Subcutaneous adipose tissue (tissue), 4 donors: ENCODE data around the gene GPR39. TPM values are rescaled to one million over a fixed set of nuclear protein-coding genes. Genes with fewer than 3 reads are reported as not detected.

Experiments
- total RNA-seq, 4 donors: library from RNA; depleted of rRNA; stranded (reverse); fragments of >200 nt; gene quantifications; one replicate each; pipeline ENCODE4 v1.1.0, GENCODE V29; 2016
- TF ChIP-seq, protein P1 (sequence below): fragments of 450-650 bp; IDR thresholded peaks from one replicate; pipeline ENCODE4 v1.5.1; 2016; ENCODE audit warnings: low read depth, mild to moderate bottlenecking, control low read depth, antibody characterized with exemption, moderate library complexity

GPR39 gene
- total RNA-seq, 4 donors from 2014 or later: 0.34 to 1.5 (median 0.66) TPM; not detected in 1

DNA sequence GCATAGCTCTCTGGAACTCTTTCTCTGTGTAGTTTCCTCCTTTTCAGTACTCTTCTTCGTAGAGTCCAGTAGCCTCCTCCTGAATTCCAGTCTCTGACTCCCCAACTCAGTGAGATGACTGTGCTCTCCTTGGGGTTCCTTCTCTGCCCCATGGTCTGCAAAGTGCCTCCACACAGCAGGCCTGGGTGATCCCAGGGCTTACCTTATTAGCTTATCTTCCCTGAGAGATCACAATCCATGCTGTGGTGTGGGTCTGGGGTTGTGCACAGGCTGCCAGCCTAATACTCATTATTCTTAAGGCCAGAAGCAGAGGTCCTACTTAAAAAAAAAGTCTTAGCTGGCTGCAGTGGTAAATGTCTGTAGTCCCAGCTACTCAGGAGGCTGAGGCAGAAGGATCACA lies 4.6 kb upstream of the GPR39 start:
- TF ChIP-seq, protein P1, sequence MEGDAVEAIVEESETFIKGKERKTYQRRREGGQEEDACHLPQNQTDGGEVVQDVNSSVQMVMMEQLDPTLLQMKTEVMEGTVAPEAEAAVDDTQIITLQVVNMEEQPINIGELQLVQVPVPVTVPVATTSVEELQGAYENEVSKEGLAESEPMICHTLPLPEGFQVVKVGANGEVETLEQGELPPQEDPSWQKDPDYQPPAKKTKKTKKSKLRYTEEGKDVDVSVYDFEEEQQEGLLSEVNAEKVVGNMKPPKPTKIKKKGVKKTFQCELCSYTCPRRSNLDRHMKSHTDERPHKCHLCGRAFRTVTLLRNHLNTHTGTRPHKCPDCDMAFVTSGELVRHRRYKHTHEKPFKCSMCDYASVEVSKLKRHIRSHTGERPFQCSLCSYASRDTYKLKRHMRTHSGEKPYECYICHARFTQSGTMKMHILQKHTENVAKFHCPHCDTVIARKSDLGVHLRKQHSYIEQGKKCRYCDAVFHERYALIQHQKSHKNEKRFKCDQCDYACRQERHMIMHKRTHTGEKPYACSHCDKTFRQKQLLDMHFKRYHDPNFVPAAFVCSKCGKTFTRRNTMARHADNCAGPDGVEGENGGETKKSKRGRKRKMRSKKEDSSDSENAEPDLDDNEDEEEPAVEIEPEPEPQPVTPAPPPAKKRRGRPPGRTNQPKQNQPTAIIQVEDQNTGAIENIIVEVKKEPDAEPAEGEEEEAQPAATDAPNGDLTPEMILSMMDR: no peak

DNA sequence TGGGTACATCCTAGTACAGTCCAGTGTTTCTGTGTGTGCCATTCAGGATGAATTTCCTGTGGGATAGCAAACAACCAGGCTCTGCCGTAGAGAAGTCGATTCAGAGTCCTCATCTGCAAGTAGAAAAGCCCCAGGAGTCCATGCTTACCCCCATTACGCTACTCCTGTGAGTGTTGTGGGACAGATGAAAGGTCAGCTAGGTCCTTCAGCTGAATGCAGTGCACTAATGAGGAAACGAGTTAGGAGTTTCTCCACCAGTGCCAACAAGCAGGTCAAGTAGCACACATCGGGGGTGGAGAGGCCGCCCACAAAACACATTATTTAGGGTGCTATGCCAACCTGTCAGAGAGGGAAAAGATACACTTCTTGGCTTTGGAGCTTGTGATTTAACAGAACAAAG lies 2.5 kb upstream of the GPR39 start:
- TF ChIP-seq, protein P1: no peak

DNA sequence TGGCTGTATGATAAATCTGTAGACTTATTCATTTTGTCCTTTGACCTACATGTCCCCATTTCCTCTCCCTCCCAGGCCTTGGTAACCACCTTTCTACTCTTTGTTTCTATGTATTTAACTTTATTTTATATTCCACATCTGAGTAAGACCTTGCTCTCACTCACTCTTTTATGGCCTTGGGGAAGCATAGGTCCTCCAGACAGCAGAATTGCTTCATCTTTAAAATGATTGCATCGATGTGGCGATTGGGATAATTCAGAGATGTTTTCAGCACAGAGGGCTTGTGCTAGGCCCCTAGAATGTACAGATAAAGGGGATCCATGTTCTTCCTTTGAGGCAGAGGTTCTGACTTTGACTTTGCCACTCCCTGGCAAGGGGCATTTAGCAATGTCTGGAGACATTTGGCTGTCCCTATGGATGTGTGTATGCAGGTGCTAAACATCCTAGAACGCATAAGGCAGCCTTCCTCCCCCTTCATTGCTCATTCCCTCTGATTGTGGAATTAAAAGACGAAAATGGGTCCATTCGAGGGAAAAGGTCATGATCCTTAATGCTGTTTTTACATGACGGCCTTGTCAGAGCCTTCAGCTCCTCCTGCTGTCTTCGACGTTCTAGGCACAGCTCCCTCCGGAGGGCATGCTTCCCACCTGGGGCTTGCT lies 1.2 kb upstream of the GPR39 start:
- TF ChIP-seq, protein P1: no peak

DNA sequence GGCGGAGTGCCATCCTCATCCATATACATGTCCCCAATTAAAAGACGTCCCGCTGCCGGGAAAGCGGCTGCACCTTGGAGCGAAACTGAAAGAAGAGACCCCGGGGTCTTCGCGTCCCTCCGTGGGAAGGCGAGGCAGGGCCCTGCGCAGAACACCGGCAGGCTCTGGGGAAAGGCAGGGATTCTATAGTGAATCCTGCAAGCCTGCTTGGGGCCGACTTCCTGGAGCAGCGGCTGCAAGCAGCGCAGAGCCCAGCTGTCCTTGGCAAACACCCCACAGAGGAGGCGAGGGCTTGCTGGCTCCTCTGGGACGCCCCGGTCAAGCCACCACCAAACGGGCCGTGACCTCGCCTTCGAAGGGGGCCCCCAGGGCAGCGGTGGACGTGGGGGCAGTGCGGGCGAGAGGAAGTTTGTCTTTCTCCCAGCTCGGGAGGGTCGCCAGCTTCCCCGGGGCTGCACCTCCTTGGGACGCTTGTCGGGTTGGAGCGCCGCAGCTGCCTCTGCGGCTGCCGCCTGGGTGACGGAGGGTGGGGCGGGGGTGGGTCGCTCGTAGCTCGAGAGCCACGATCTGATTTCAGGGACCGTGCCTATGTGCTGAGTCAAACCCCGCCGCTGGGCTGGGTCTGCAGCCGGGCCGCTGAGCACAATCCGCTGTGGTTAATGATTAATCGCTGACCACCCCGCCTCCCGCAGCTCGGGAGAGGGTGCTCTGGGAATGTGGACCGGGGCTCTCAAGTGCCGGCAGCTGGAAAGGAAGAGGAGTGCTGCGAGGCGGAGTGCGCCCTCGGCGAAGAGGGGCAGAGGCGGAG lies 486 bp upstream of the GPR39 start:
- TF ChIP-seq, protein P1: no peak

DNA sequence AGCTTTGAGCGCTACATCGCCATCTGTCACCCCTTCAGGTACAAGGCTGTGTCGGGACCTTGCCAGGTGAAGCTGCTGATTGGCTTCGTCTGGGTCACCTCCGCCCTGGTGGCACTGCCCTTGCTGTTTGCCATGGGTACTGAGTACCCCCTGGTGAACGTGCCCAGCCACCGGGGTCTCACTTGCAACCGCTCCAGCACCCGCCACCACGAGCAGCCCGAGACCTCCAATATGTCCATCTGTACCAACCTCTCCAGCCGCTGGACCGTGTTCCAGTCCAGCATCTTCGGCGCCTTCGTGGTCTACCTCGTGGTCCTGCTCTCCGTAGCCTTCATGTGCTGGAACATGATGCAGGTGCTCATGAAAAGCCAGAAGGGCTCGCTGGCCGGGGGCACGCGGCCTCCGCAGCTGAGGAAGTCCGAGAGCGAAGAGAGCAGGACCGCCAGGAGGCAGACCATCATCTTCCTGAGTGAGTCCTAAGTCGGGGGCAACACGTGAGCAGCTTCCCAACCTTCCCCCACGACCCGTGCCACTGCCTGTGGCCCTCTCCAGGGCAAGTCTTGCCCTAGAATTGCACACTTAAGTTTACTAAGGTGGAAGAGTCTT lies 928 bp downstream of the GPR39 start:
- TF ChIP-seq, protein P1: no peak

DNA sequence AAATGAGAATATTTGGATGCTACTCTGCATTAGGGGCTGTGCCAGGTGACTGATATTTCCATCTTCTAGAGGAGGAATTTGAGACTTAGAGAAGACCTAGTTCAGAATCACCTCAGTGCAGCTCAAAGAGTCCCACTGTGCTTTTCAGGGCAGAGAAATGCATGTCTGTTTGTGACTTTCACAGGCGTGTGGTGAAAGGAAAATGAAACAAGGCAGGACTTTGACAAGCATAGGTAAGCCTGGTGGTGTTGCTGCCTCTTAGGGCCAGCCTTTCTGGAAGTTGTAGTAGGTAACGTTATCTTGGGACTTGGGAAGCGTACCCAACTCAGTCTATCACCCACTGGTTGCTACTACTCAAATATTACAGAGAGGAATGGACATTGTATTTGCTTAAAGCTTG lies 2.6 kb downstream of the GPR39 start:
- TF ChIP-seq, protein P1: no peak

DNA sequence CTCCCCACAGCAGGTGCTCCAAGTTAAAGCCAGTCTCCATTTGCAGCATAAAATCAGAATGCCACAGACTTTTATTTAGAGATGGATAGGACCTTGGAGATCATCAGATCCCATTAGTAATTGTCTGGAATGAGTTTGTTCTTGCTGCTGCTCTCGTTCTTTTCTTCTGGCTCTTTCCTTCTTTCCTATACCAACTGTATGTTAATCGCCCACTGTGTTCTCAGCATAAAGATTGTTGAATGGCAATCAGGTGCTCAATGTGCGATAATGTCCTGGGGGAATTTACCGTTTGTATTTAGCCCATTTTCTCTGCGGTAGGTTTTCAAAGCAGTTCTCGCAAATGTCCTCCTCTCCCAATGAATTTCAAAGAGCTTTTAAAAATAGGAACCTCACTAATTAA lies 3.3 kb downstream of the GPR39 start:
- TF ChIP-seq, protein P1: no peak
